ENCODE measurements around the gene BAK1. TPM values are rescaled to one million over a fixed set of nuclear protein-coding genes. Genes with fewer than 3 reads are reported as not detected.
A peak's percentile ranks its signal among the peaks of the same experiment; 100 is the strongest.

Gene BAK1
- total RNA-seq, 3 donors from 2014 or later = 6.7 to 11.1 (median 7.0) TPM

DNA sequence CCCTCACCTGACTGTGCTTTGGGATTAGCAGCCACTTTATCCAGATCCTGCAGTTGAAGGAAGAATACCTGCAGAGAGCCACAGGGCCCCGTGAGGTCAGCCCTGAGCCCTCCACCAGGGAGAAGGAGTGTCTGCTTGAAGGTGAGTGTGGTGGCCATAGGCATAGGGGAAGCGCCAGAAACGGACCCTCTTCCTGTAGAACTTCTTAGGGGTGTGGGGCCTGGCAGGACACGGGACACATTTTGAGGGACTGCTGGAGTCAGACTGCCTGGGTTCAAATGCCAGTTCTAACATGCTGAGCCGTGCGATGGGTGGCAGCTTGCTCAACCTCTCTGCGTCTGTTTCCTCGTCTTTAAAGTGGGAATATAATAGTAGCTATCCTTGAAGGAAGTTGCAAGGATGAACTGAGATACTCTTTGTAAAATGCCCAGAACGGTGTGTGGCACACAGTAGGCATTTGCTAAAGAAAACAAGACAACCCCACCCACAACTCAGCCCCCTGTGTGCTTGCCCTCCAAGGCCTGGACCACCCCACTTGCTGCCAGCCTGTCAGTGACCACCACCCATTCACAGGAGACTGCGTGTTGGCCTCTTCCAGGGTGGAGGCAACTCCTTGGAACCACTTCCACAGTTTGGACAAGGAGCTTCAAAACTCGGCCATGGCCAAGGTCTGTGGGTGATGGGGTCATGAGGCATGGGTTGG lies 4.8 kb upstream of the BAK1 start:
- intact Hi-C loops (cut with DNase I; ENCODE audit: low total_unique reads) = loop anchor here (10.0 kb wide), 1 partner anchor 110 kb away; no protein-coding TSS in a partner anchor
- no peak overlapping the region for H3K4me3 ChIP-seq
- peak overlapping the region in 1 of 2 donors; percentile 26 for H3K27ac ChIP-seq
- TF ChIP-seq POLR2A (IDR thresholded peaks at IDR 0.05) = no peak
- TF ChIP-seq, protein P1, sequence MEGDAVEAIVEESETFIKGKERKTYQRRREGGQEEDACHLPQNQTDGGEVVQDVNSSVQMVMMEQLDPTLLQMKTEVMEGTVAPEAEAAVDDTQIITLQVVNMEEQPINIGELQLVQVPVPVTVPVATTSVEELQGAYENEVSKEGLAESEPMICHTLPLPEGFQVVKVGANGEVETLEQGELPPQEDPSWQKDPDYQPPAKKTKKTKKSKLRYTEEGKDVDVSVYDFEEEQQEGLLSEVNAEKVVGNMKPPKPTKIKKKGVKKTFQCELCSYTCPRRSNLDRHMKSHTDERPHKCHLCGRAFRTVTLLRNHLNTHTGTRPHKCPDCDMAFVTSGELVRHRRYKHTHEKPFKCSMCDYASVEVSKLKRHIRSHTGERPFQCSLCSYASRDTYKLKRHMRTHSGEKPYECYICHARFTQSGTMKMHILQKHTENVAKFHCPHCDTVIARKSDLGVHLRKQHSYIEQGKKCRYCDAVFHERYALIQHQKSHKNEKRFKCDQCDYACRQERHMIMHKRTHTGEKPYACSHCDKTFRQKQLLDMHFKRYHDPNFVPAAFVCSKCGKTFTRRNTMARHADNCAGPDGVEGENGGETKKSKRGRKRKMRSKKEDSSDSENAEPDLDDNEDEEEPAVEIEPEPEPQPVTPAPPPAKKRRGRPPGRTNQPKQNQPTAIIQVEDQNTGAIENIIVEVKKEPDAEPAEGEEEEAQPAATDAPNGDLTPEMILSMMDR (IDR thresholded peaks at IDR 0.05) = no peak
- TF ChIP-seq POLR2AphosphoS5 (IDR thresholded peaks at IDR 0.05) = no peak
- H3K4me1 ChIP-seq = no peaks in the 10 kb centered on the region
- H3K36me3 ChIP-seq = no peaks in the 10 kb centered on the region
- H3K27me3 ChIP-seq = no peaks in the 10 kb centered on the region
- no peak for DNase-seq (ENCODE audit: low spot score in 2 of 2)
- H3K9me3 ChIP-seq = no peaks in the 10 kb centered on the region

DNA sequence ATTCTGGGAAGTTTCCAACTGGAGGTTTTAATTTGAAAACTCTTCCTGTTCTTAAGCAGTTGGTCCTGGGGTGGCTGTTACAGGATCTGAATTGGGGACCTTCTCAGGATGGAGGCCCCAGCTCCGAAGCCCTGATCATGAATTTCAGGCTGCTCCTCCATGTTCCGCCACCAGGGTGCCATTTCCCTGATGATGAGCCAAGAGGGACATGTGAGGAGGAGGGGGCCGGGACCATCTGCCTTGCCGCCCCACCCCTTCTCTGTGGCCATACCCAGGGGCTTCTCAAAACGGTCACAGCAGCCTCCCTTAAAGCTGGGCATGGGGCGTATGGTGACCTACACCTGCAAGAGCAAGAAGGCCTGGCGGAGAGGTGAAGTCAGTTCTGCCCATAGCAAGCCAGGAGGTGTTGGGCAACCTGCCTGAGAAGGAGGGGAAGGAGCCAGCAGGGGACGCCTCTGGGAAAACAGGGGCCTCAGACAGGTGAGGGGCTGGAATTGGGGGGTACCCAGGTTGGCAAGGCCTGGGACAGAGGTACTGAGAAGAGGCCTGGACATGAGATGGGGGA lies 3.6 kb upstream of the BAK1 start:
- Histone ChIP-seq H3K27ac (no peak overlapping the region), H3K36me3 (no peaks in the 10 kb centered on the region), H3K27me3 (no peaks in the 10 kb centered on the region), H3K4me3 (no peak overlapping the region), H3K4me1 (peaks cover 0 to under 1% of the 10 kb centered on the region in 2 donors), H3K9me3 (no peaks in the 10 kb centered on the region)
- intact Hi-C loops (cut with DNase I; ENCODE audit: low total_unique reads) = loop anchor here (10.0 kb wide), 1 partner anchor 111 kb away; no protein-coding TSS in a partner anchor
- no peak for DNase-seq (ENCODE audit: low spot score in 2 of 2)
- TF ChIP-seq POLR2AphosphoS5 (IDR thresholded peaks at IDR 0.05) (no peak), POLR2A (IDR thresholded peaks at IDR 0.05) (no peak)
- TF ChIP-seq, protein P1 (IDR thresholded peaks at IDR 0.05) = no peak

DNA sequence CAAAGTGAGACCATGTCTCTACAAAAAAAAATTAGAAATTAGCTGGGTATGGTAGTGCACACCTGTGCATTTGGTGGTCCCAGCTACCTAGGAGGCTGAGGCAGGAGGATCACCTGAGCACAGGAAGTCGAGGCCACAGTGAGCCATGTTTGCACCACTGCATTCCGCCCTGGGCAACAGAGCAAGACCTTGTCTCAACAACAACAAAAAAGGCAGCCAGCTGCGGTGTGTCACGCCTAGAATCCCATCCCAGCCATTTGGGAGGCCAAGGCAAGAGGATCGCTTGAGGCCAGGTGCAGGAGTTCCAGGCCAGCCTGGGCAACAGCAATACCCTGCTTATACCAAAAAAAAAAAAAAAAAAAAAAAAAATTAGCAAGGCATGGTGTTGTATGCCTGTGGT lies 1.1 kb upstream of the BAK1 start:
- Histone ChIP-seq H3K27me3 (no peaks in the 10 kb centered on the region), H3K4me1 (peaks cover 0 to 3% of the 10 kb centered on the region in 2 donors), H3K27ac (no peak overlapping the region), H3K9me3 (no peaks in the 10 kb centered on the region), H3K36me3 (no peaks in the 10 kb centered on the region), H3K4me3 (no peak overlapping the region)
- TF ChIP-seq, protein P1 (IDR thresholded peaks at IDR 0.05) = no peak
- no peak for TF ChIP-seq POLR2AphosphoS5 (IDR thresholded peaks at IDR 0.05)
- no peak for TF ChIP-seq POLR2A (IDR thresholded peaks at IDR 0.05)
- intact Hi-C loops (cut with DNase I; ENCODE audit: low total_unique reads) = loop anchor here (10.0 kb wide), 1 partner anchor 114 kb away; no protein-coding TSS in a partner anchor
- no peak for DNase-seq (ENCODE audit: low spot score in 2 of 2)

DNA sequence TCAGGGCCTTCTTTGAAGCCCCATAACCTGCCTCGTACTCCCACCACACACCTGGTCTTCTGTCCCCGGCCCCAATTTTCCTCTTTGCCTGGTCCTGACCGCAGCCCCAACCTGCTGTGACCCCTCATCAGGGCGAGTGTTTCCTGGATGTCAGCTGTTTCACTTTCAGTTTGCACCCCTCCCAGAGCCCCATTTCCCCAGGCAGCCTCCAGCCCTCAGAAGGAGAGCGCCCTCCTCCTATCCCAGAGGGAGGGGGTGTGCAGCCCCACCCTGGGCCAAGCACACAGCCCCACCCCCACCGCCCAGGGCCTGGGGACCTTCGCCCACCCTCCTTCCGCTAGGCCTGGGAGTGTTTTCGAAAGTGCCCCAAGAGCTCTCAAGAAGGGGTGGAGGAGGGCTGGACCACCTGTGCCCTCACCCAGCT lies 1.5 kb downstream of the BAK1 start:
- no peak for TF ChIP-seq POLR2AphosphoS5 (IDR thresholded peaks at IDR 0.05)
- TF ChIP-seq POLR2A (IDR thresholded peaks at IDR 0.05) = no peak
- TF ChIP-seq, protein P1 (IDR thresholded peaks at IDR 0.05) = no peak
- no peak for DNase-seq (ENCODE audit: low spot score in 2 of 2)
- no peaks in the 10 kb centered on the region for H3K27me3 ChIP-seq
- no peaks in the 10 kb centered on the region for H3K9me3 ChIP-seq
- peaks cover 0 to 3% of the 10 kb centered on the region in 2 donors for H3K4me1 ChIP-seq
- no peaks in the 10 kb centered on the region for H3K36me3 ChIP-seq
- intact Hi-C loops (cut with DNase I; ENCODE audit: low total_unique reads) = no loop called here
- H3K27ac ChIP-seq = peak overlapping the region; percentile 88 to 91
- peak overlapping the region; percentile 76 to 83 (median 83) for H3K4me3 ChIP-seq

DNA sequence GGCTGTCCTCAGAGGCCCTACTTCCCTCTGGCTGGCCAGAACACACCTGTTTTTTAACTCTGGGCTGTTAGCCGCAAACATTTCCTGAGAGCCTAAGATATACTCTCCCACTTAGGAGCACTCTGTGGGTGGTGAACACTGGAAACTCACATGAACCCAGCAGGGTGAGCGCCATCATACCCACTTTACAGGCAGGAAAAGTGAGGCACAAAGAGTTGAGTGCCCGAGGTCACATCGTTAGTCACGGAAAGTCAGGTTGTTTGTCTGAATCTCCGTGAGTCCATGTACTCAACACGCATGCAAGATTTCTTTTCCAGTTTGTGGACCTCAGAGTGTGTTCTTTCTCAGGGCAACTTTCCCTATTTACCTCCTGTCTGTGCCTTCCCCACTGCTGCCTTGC lies 1.9 kb downstream of the BAK1 start:
- Histone ChIP-seq H3K27ac (peak overlapping the region; percentile 88 to 91), H3K36me3 (no peaks in the 10 kb centered on the region), H3K27me3 (no peaks in the 10 kb centered on the region), H3K9me3 (no peaks in the 10 kb centered on the region), H3K4me1 (peaks cover 0 to 3% of the 10 kb centered on the region in 2 donors), H3K4me3 (peak overlapping the region in 2 of 3 donors; percentile 76 to 83)
- DNase-seq (ENCODE audit: low spot score in 2 of 2) = no peak
- TF ChIP-seq POLR2A (IDR thresholded peaks at IDR 0.05) (no peak), POLR2AphosphoS5 (IDR thresholded peaks at IDR 0.05) (no peak)
- TF ChIP-seq, protein P1 (IDR thresholded peaks at IDR 0.05) = no peak
- intact Hi-C loops (cut with DNase I; ENCODE audit: low total_unique reads) = no loop called here
